Aorta (tissue), 5 donors: Measurements from ENCODE around the gene MFAP5. TPM values are rescaled to one million over a fixed set of nuclear protein-coding genes. Genes with fewer than 3 reads are reported as not detected.
"Not testable (repeated sequence)": the region's sequence is repeated elsewhere in the genome, so short reads cannot be mapped to it uniquely, and the experiment has no call there.

ENCODE experiments used
- ATAC-seq: fragments of 200-7000 bp; cut with Tn5 transposase; one replicate; pipeline ENCODE4 v1.9.1; 2022; ENCODE audit warnings: moderate library complexity; ENCODE audit not compliant: low FRiP score
- DNase-seq, 2 donors: peaks; one replicate each; pipeline ENCODE4 v3.0.0-alpha.2; 2020
- H3K27ac ChIP-seq, 2 donors: one replicate each; pipeline ENCODE4 v1.5.1; 2013; ENCODE audit warnings: low read length in 2 of 2, mild to moderate bottlenecking in 2 of 2, moderate library complexity in 2 of 2, control low read depth in 1 of 2, inconsistent platforms in 1 of 2, low read depth in 1 of 2
- H3K27me3 ChIP-seq, 2 donors: one replicate each; pipeline ENCODE4 v1.6.1; 2013; ENCODE audit warnings: control low read depth in 1 of 2, low read length in 1 of 2, mild to moderate bottlenecking in 1 of 2, moderate library complexity in 1 of 2; ENCODE audit not compliant: insufficient read depth in 2 of 2, control insufficient read depth in 1 of 2
- H3K36me3 ChIP-seq, 2 donors: one replicate each; pipeline ENCODE4 v1.6.1; 2013; ENCODE audit warnings: control low read depth in 1 of 2, low read length in 1 of 2, mild to moderate bottlenecking in 1 of 2; ENCODE audit not compliant: insufficient read depth in 2 of 2, control insufficient read depth in 1 of 2
- H3K4me1 ChIP-seq, 2 donors: one replicate each; pipeline ENCODE4 v1.6.1; 2013; ENCODE audit warnings: low read length in 2 of 2, control low read depth in 1 of 2, mild to moderate bottlenecking in 1 of 2, moderate library complexity in 1 of 2; ENCODE audit not compliant: insufficient read depth in 2 of 2, control insufficient read depth in 1 of 2
- H3K4me3 ChIP-seq, 2 donors: one replicate each; pipeline ENCODE4 v1.5.1; 2013; ENCODE audit warnings: low read length in 2 of 2, control low read depth in 1 of 2, mild to moderate bottlenecking in 1 of 2
- H3K9me3 ChIP-seq: one replicate; pipeline ENCODE4 v1.6.1; 2013; ENCODE audit warnings: mild to moderate bottlenecking, low read length; ENCODE audit not compliant: control insufficient read depth
- WGBS, 2 donors: extraction: QIAGEN DNeasy Blood & Tissue Kit; methylation state at CpG; one replicate each; pipeline ENCODE4 v1.1.7; 2013; 5-methylcytosine and 5-hydroxymethylcytosine counted together
- intact Hi-C, 2 donors: fragments of 100-400 bp; cut with DNase I; formaldehyde crosslinking; loops; one replicate each; pipeline versions ENCODE4 v1.14.2 to v1.15.0; 2022
- polyA plus RNA-seq, 2 donors: library from polyadenylated mRNA; stranded (reverse); fragments of 200-250 nt; gene quantifications; one replicate each; pipeline ENCODE4 v1.2.3, GENCODE V29; 2013
- total RNA-seq, 2 donors: library from RNA; stranded (reverse); fragmentation: NEBNext Ultra II Directional; extraction: Animal tissue kit (Norgen Biotek cat#: 25700); gene quantifications; one replicate each; pipeline ENCODE4 v1.2.1, GENCODE V29; 2021
- donor health status: healthy with polysubstance abuse.
- donor health status: Bipolar disorder and iron deficiency.
- donor health status: DM: no; HTN: no; CAD: no.
- donor health status: DM: no; HTN: no; CAD: no.
- donor health status: DM: yes; HTN: yes; CAD: no.

The MFAP5 gene
- total and polyA plus RNA-seq, 4 donors = 0.67 to 470 (median 35.7) TPM

DNA sequence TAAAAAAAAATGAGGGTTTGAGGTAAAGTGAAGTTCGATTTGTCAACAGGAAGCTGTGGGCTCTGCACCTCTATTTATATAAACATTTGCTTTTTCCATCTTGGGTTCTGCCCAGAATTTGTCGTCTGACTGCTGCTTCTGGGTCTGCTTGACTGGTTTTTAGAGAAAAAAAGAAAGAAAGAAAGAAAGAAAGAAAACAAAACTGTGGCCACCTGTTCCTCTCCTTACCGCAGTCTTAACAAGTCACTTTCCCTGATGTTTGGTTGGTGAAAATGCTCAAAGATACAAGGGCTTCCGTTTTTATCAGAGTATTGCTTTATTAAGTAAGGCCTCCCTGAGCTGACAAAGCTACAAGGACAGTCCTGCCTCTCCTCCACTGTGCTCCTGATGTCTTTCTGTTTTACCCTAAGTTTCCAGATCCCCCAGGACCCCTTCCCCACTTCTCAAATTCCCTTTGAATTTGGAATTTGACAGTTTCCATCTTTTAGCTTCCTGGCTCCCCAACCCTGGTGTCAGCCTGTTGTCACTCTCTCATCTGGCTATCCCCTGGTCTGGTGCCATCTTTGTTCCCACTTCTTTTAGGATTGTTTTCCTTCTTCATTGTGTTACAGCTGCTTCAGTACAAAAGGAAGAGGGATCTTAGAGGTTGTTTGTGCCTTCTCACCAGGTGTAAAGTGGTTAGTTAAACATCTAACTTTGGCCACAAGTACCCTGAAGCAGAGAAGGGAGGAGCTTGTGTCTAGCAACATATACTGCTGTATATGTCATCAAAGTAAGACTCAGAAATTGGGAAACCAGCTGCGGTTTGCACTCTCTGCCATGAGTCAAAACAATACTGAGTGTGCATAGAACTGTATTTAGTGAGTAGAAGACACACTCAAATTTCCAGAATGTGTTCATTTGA is 18.0 kb downstream of the MFAP5 start:
- no peaks in the 10 kb centered on the region for H3K4me1 ChIP-seq
- DNase-seq (no peak), ATAC-seq (no peak)
- no peaks in the 10 kb centered on the region for H3K27me3 ChIP-seq
- no peak overlapping the region for H3K4me3 ChIP-seq
- H3K27ac ChIP-seq = no peak overlapping the region
- intact Hi-C loops = no loop called here
- no peaks in the 10 kb centered on the region for H3K36me3 ChIP-seq
- H3K9me3 ChIP-seq = peaks cover 1% of the 10 kb centered on the region
- 47 to 52% methylated on average over 5 of the region's 5 CpGs for WGBS, 2 donors

DNA sequence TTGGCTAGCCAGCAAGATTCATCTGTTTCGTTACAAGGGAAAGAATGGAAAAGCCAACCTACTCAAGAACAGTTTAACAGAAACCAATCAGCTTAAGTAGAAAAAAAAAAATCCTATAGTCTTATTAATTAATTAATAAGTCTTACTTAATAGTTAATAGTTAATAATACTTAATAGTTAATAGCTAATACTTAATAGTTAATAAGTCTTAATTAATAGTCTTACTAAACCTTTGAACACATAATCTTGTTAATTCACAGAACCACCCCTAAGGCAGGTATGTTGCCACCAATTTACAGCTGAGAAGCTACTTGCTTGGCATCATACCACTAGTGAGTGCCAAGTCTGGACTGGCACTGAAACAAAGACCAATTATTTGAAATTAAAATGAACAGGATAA is 19.9 kb downstream of the MFAP5 start:
- H3K9me3 ChIP-seq = no peaks in the 10 kb centered on the region
- no peaks in the 10 kb centered on the region for H3K36me3 ChIP-seq
- H3K27me3 ChIP-seq = no peaks in the 10 kb centered on the region
- ATAC-seq (no peak), DNase-seq (no peak)
- intact Hi-C loops = no loop called here
- no peak overlapping the region for H3K27ac ChIP-seq
- WGBS, 2 donors = 90 to 100% methylated on average over 1 of the region's 1 CpG
- H3K4me3 ChIP-seq = no peak overlapping the region
- no peaks in the 10 kb centered on the region for H3K4me1 ChIP-seq

DNA sequence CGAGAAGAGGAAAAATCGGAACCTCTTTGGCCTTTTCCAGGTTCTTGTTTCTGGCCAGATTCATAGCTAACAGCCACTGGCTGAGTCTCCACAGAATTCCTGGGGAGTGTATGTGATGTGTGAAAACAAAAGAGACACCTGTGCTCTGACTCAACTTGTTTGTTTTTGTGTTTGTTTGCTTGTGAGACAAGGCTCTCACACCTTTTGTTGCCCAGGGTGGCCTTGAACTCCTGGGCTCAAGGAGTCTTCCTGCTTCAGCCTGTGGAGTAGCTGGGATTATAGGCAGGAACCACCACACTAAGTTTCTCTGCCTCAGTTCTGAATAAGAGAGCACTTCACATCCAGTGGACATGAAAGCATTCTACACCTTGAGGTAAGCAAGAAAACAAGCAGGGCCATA is 22.7 kb downstream of the MFAP5 start:
- Histone ChIP-seq H3K36me3 (no peaks in the 10 kb centered on the region), H3K4me1 (no peaks in the 10 kb centered on the region), H3K27me3 (no peaks in the 10 kb centered on the region), H3K4me3 (no peak overlapping the region), H3K27ac (no peak overlapping the region), H3K9me3 (no peaks in the 10 kb centered on the region)
- DNase-seq (no peak), ATAC-seq (no peak)
- WGBS, 2 donors = 90 to 95% methylated on average over 2 of the region's 2 CpGs
- intact Hi-C loops = no loop called here

DNA sequence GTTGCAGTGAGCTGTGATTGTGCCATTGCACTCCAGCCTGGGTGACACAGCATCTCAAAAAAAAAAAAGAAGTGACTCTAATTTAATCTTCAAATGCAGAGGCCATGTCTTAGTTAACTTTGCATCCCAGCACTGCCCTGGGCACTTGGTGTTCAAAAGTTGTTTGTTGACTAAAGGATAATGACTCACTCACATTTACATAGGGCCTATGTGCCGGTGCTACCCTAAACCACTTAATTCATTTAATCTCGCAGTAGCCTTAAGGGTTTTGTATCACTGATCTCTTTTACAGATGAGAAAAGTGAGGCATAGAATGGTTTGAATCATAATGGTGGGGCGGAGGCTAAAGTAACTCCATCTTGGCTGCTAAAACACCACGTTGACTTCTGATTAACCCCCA is 23.7 kb downstream of the MFAP5 start:
- no peaks in the 10 kb centered on the region for H3K9me3 ChIP-seq
- WGBS, 2 donors = 87 to 91% methylated on average over 4 of the region's 4 CpGs
- intact Hi-C loops = no loop called here
- no peak overlapping the region for H3K27ac ChIP-seq
- no peak for DNase-seq
- no peaks in the 10 kb centered on the region for H3K36me3 ChIP-seq
- ATAC-seq = no peak
- no peaks in the 10 kb centered on the region for H3K27me3 ChIP-seq
- H3K4me1 ChIP-seq = no peaks in the 10 kb centered on the region
- no peak overlapping the region for H3K4me3 ChIP-seq

DNA sequence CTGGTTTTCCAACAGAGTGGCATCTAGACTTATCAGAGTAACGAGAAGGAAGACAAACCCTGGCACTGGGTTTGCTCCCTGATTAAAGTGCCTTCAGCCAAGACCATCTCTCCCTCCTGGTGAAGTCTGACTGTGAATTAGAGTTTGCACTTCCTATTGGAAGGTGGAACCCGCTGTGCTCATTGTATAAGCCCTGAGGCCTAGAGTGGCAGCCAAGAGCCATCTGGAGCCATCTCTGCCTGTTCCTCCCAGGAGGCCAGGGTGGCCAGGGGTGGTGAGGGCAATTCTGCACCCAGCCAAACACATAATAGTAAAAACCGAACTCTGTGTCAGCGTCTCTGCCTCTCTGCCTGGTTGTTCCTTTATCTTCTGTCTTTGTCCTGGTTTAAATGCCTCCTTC is 25.0 kb downstream of the MFAP5 start:
- 77 to 78% methylated on average over 4 of the region's 4 CpGs for whole genome bisulfite sequencing, 2 donors
- Histone ChIP-seq H3K27ac (no peak overlapping the region), H3K27me3 (no peaks in the 10 kb centered on the region), H3K9me3 (no peaks in the 10 kb centered on the region), H3K4me3 (no peak overlapping the region), H3K36me3 (no peaks in the 10 kb centered on the region), H3K4me1 (no peaks in the 10 kb centered on the region)
- DNase-seq = no peak
- ATAC-seq = no peak
- intact Hi-C loops = no loop called here

DNA sequence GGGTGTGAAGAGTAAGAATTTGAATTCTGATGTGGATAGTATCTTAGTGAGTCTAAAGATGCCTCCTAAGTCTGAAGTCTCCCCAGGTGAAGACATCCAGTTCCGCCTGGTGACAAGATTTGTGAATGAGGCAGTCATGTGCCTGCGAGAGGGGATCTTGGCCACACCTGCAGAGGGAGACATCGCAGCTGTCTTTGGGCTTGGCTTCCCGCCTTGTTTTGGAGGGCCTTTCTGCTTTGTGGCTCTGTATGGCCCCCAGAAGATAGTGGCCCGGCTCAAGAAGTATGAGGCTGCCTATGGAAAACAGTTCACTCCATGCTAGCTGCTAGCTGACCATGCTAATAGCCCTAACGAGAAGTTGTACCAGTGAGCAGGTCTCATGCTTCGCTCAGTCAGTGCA is 25.4 kb downstream of the MFAP5 start:
- Histone ChIP-seq H3K9me3 (no peaks in the 10 kb centered on the region), H3K27me3 (no peaks in the 10 kb centered on the region), H3K4me3 (no peak overlapping the region), H3K36me3 (no peaks in the 10 kb centered on the region), H3K27ac (no peak overlapping the region), H3K4me1 (no peaks in the 10 kb centered on the region)
- intact Hi-C loops = no loop called here
- DNase-seq = no peak
- ATAC-seq = no peak
- whole genome bisulfite sequencing, 2 donors = 95 to 96% methylated on average over 7 of the region's 7 CpGs

DNA sequence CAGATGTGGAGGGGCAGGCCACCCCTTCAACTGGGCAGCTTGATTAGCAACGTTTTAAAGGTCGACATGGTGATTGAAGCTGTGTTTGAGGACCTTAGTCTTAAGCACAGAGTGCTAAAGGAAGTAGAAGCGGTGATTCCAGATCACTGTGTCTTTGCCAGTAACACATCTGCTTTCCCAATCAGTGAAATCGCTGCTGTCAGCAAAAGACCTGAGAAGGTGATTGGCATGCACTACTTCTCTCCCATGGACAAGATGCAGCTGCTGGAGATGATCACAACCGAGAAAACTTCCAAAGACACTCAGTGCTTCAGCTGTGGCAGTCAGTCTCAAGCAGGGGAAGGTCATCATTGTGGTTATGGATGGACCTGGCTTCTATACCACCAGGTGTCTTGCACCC is 26.0 kb downstream of the MFAP5 start:
- no peak overlapping the region for H3K27ac ChIP-seq
- intact Hi-C loops = no loop called here
- no peaks in the 10 kb centered on the region for H3K27me3 ChIP-seq
- WGBS, 2 donors = 69 to 79% methylated on average over 5 of the region's 5 CpGs
- no peak overlapping the region for H3K4me3 ChIP-seq
- H3K9me3 ChIP-seq = no peaks in the 10 kb centered on the region
- ATAC-seq (no peak), DNase-seq (no peak)
- H3K4me1 ChIP-seq = no peaks in the 10 kb centered on the region
- H3K36me3 ChIP-seq = no peaks in the 10 kb centered on the region

DNA sequence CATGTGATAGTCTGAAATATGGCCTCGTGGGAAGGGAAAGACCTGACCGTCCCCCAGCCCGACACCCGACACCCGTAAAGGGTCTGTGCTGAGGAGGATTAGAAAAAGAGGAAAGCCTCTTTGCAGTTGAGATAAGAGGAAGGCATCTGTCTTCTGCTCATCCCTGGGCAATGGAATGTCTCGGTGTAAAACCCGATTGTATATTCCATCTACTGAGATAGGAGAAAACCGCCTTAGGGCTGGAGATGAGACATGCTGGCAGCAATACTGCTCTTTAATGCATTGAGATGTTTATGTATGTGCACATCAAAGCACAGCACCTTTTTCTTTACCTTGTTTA is 26.6 kb downstream of the MFAP5 start:
- intact Hi-C loops, H3K27me3 ChIP-seq, ATAC-seq, DNase-seq, H3K4me3 ChIP-seq, H3K9me3 ChIP-seq, H3K4me1 ChIP-seq, H3K27ac ChIP-seq, H3K36me3 ChIP-seq: not testable (repeated sequence)
- WGBS, 2 donors = 81 to 87% methylated on average over 8 of the region's 8 CpGs

DNA sequence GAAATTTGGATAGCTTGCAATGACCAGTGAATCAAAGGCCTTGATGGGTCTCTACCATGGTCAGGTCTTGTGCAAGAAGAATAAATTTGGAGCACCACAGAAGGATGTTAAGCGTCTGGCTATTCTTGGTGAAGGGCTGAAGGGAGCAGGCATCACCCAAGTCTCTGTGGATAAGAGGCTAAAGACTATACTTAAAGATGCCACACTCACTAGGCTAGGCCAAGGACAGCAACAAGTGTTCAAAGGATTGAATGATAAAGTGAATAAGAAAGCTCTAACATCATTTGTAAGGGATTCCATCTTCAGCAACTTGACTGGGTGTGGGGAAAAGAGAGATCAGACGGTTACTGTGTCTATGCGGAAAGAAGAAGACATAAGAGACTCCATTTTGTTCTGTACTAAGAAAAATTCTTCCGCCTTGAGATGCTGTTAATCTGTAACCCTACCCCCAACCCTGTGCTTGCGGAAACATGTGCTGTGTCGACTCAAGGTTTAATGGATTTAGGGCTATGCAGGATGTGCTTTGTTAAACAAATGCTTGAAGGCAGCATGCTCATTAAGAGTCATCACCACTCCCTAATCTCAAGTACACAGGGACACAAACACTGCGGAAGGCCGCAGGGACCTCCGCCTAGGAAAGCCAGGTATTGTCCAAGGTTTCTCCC is 27.2 kb downstream of the MFAP5 start:
- H3K27me3 ChIP-seq, intact Hi-C loops, ATAC-seq, H3K4me3 ChIP-seq, H3K27ac ChIP-seq, H3K9me3 ChIP-seq, H3K36me3 ChIP-seq, H3K4me1 ChIP-seq, DNase-seq: not testable (repeated sequence)
- 81 to 86% methylated on average over 9 of the region's 9 CpGs for WGBS, 2 donors
